ENCODE results near the gene NEMF. TPM values are rescaled to one million over a fixed set of nuclear protein-coding genes. Genes with fewer than 3 reads are reported as not detected.
"Not testable (repeated sequence)": the region's sequence is repeated elsewhere in the genome, so short reads cannot be mapped to it uniquely, and the experiment has no call there.

NEMF gene
- total RNA-seq, 1 donor: 166 TPM

GRCh38 chr14:49755378-49755777 is 97.2 kb downstream of the NEMF start:
- H3K27me3 ChIP-seq (ENCODE audit: insufficient read depth, low read length): no peaks in the 10 kb centered on the region
- no peak overlapping the region for H3K4me3 ChIP-seq (ENCODE audit: low read length)
- no peaks in the 10 kb centered on the region for H3K9me3 ChIP-seq (ENCODE audit: low read depth, low read length)
- no peaks in the 10 kb centered on the region for H3K4me1 ChIP-seq (ENCODE audit: insufficient read depth, low read length)

GRCh38 chr14:49754570-49755097 is 98.0 kb downstream of the NEMF start:
- Histone ChIP-seq H3K27me3 (ENCODE audit: insufficient read depth, low read length) (no peaks in the 10 kb centered on the region), H3K9me3 (ENCODE audit: low read depth, low read length) (no peaks in the 10 kb centered on the region), H3K4me1 (ENCODE audit: insufficient read depth, low read length) (no peaks in the 10 kb centered on the region)

GRCh38 chr14:49746476-49746875 is 106.1 kb downstream of the NEMF start:
- H3K9me3 ChIP-seq (ENCODE audit: low read depth, low read length); H3K4me3 ChIP-seq (ENCODE audit: low read length); H3K4me1 ChIP-seq (ENCODE audit: insufficient read depth, low read length); H3K27me3 ChIP-seq (ENCODE audit: insufficient read depth, low read length): not testable (repeated sequence)

More at GRCh38 chr14:49754570-49755097, 98.0 kb downstream of the NEMF start:
- no peak overlapping the region for H3K4me3 ChIP-seq (ENCODE audit: low read length)

- no peaks in the 10 kb centered on the region for H3K4me1 ChIP-seq (ENCODE audit: insufficient read depth, low read length)
Measured at GRCh38 chr14:49745191-49745590, 107.4 kb downstream of the NEMF start.

GRCh38 chr14:49735669-49736068 is 116.9 kb downstream of the NEMF start:
- H3K27me3 ChIP-seq (ENCODE audit: insufficient read depth, low read length); H3K9me3 ChIP-seq (ENCODE audit: low read depth, low read length); H3K4me3 ChIP-seq (ENCODE audit: low read length); H3K4me1 ChIP-seq (ENCODE audit: insufficient read depth, low read length): not testable (repeated sequence)

More at GRCh38 chr14:49745191-49745590, 107.4 kb downstream of the NEMF start:
- Histone ChIP-seq H3K4me3 (ENCODE audit: low read length) (no peak overlapping the region), H3K9me3 (ENCODE audit: low read depth, low read length) (no peaks in the 10 kb centered on the region), H3K27me3 (ENCODE audit: insufficient read depth, low read length) (no peaks in the 10 kb centered on the region)

GRCh38 chr14:49733836-49734235 is 118.8 kb downstream of the NEMF start:
- no peaks in the 10 kb centered on the region for H3K9me3 ChIP-seq (ENCODE audit: low read depth, low read length)
- no peak overlapping the region for H3K4me3 ChIP-seq (ENCODE audit: low read length)
- H3K4me1 ChIP-seq (ENCODE audit: insufficient read depth, low read length): no peaks in the 10 kb centered on the region
- H3K27me3 ChIP-seq (ENCODE audit: insufficient read depth, low read length): no peaks in the 10 kb centered on the region

GRCh38 chr14:49732896-49733295 is 119.7 kb downstream of the NEMF start:
- Histone ChIP-seq H3K27me3 (ENCODE audit: insufficient read depth, low read length) (no peaks in the 10 kb centered on the region), H3K9me3 (ENCODE audit: low read depth, low read length) (no peaks in the 10 kb centered on the region), H3K4me1 (ENCODE audit: insufficient read depth, low read length) (no peaks in the 10 kb centered on the region), H3K4me3 (ENCODE audit: low read length) (no peak overlapping the region)

Other genes with a start within 250 kb of the NEMF start
- gene RPL36AL, start 232.2 kb downstream of the NEMF start, total RNA-seq: 324 TPM
- 37.0 TPM for gene MGAT2, start 232.0 kb downstream of the NEMF start, total RNA-seq
- gene DNAAF2, start 217.5 kb downstream of the NEMF start, total RNA-seq: 8.3 TPM
- 3.1 TPM for gene POLE2, start 164.6 kb downstream of the NEMF start, total RNA-seq
- gene KLHDC1, start 159.7 kb downstream of the NEMF start, total RNA-seq: 14.9 TPM
- 116 TPM for gene KLHDC2, start 84.6 kb downstream of the NEMF start, total RNA-seq
- 92.5 TPM for gene ARF6, start 40.3 kb upstream of the NEMF start, total RNA-seq